Fibroblast of lung (primary cell): ENCODE data around the gene PEX13. TPM values are rescaled to one million over a fixed set of nuclear protein-coding genes. Genes with fewer than 3 reads are reported as not detected.

Experiments used
- DNase-seq, 2 donors: peaks; one replicate each; pipeline versions ENCODE4 v3.0.0 to v3.0.0-alpha.2; 2010; ENCODE audit warnings: low read depth in 2 of 2
- H2AFZ ChIP-seq: 2 replicates; pipeline ENCODE4 v1.5.1; 2012; ENCODE audit warnings: low read length, control low read depth, inconsistent platforms
- H3K27ac ChIP-seq: 2 replicates; pipeline ENCODE4 v1.5.1; 2011; ENCODE audit warnings: low read length, control low read depth; ENCODE audit not compliant: insufficient read depth
- H3K27me3 ChIP-seq: 2 replicates; pipeline ENCODE4 v1.5.1; 2011; ENCODE audit warnings: mild to moderate bottlenecking, low read length; ENCODE audit not compliant: control insufficient read depth, insufficient read depth
- H3K36me3 ChIP-seq: 2 replicates; pipeline ENCODE4 v1.5.1; 2011; ENCODE audit warnings: low read length; ENCODE audit not compliant: control insufficient read depth, insufficient read depth
- H3K4me1 ChIP-seq: 2 replicates; pipeline ENCODE4 v1.5.1; 2011; ENCODE audit warnings: low read length; ENCODE audit not compliant: control insufficient read depth, insufficient read depth; ENCODE audit errors: extremely low read depth
- H3K4me2 ChIP-seq: 2 replicates; pipeline ENCODE4 v1.5.1; 2011; ENCODE audit warnings: low read length, control low read depth; ENCODE audit not compliant: insufficient read depth; ENCODE audit errors: extremely low read depth
- H3K4me3 ChIP-seq, 4 experiments: fragments of 200-600 bp in 1 of 4; sonication (generic) in 1 of 4; replicated peaks in 1 of 4; 2 replicates each; pipeline ENCODE4 v1.5.1; 2011 to 2016; ENCODE audit warnings: low read length in 4 of 4, low read depth in 3 of 4, mild to moderate bottlenecking in 3 of 4, control low read depth in 2 of 4, inconsistent platforms in 1 of 4, mixed read lengths in 1 of 4; ENCODE audit not compliant: insufficient read depth in 1 of 4; ENCODE audit errors: control extremely low read depth in 1 of 4
- H3K79me2 ChIP-seq: 2 replicates; pipeline ENCODE4 v1.5.1; 2012; ENCODE audit warnings: mild to moderate bottlenecking, low read length, inconsistent platforms; ENCODE audit not compliant: control insufficient read depth, insufficient read depth
- H3K9ac ChIP-seq: 2 replicates; pipeline ENCODE4 v1.5.1; 2011; ENCODE audit warnings: mild to moderate bottlenecking, low read length, control low read depth; ENCODE audit not compliant: insufficient read depth
- H3K9me3 ChIP-seq: 2 replicates; pipeline ENCODE4 v1.5.1; 2012; ENCODE audit warnings: low read depth, low read length; ENCODE audit not compliant: control insufficient read depth, insufficient read depth
- H4K20me1 ChIP-seq: 2 replicates; pipeline ENCODE4 v1.5.1; 2011; ENCODE audit warnings: low read length; ENCODE audit not compliant: control insufficient read depth, insufficient read depth; ENCODE audit errors: extremely low read depth
- CTCF ChIP-seq, 2 donors: IDR thresholded peaks in 1 of 2; conservative IDR thresholded peaks in 1 of 2; 1 replicate in 1 of 2; 2 replicates in 1 of 2; pipeline ENCODE4 v1.5.1; 2011 to 2012; ENCODE audit warnings: low read length in 2 of 2, control low read depth in 1 of 2, inconsistent platforms in 1 of 2, low read depth in 1 of 2, mild to moderate bottlenecking in 1 of 2
- EZH2 ChIP-seq: IDR thresholded peaks from 2 replicates; pipeline ENCODE4 v1.5.1; 2012; ENCODE audit warnings: low read length, control low read depth, mild to moderate bottlenecking; ENCODE audit errors: missing control alignments
- polyA plus RNA-seq, 2 donors: library from polyadenylated mRNA; depleted of rRNA in 1 of 2; stranded (reverse) in 1 of 2; unstranded in 1 of 2; fragments of >200 nt; gene quantifications; 2 replicates each; pipeline ENCODE4 v1.2.1, GENCODE V29; 2011 to 2012; ENCODE audit warnings: missing spikeins in 1 of 2
- total RNA-seq: library from RNA; depleted of rRNA; stranded (reverse); fragments of >200 nt; gene quantifications from 2 replicates; pipeline ENCODE4 v1.2.1, GENCODE V29; 2014

PEX13 gene
- total and polyA plus RNA-seq, 2 donors (not counting 1 experiment from before 2014, with no cell fraction given), result 20.4 to 28.1 TPM

DNA sequence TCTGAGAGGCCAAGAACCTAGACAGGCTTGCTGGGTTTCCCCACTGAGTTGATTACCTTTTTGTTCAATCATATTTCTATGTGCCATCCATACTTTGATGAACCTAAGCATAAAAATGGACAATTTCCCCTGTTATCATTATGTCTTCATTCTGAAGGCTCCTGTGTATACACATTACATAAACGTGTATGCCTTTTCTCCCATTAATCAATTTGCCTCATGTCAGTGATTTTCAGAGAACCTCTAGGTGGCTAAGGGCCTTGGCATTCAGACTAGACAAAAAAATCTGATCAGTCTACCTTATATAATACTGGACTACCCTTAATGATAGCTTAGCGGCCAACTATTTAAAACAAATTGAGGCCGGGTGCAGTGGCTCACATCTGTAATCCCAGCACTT is 4.1 kb upstream of the PEX13 start:
- Histone ChIP-seq H3K4me1 (no peaks in the 10 kb centered on the region), H3K27me3 (no peaks in the 10 kb centered on the region), H3K9me3 (no peaks in the 10 kb centered on the region), H3K4me2 (no peak overlapping the region), H3K9ac (no peak overlapping the region), H4K20me1 (no peaks in the 10 kb centered on the region), H3K27ac (no peak overlapping the region), H3K4me3 (no peak overlapping the region), H3K36me3 (no peaks in the 10 kb centered on the region), H3K79me2 (peaks cover 15% of the 10 kb centered on the region), H2AFZ (no peak overlapping the region)
- TF ChIP-seq EZH2 (no peak), CTCF (conservative IDR thresholded peaks at IDR 0.05 in 1 of 2, IDR thresholded peaks at IDR 0.05 in 1 of 2; ENCODE audit: low read depth in 1 of 2, low read length in 2 of 2) (no peak)
- DNase-seq, result no peak

- H3K27me3 ChIP-seq, result no peaks in the 10 kb centered on the region
- no peak overlapping the region for H2AFZ ChIP-seq
- no peaks in the 10 kb centered on the region for H3K9me3 ChIP-seq
- H3K4me2 ChIP-seq, result no peak overlapping the region
- no peak overlapping the region for H3K27ac ChIP-seq
- no peak for DNase-seq
- H3K36me3 ChIP-seq, result no peaks in the 10 kb centered on the region
- H3K4me3 ChIP-seq, result no peak overlapping the region
- H3K9ac ChIP-seq, result no peak overlapping the region
- no peaks in the 10 kb centered on the region for H3K4me1 ChIP-seq
- no peak for TF ChIP-seq CTCF (conservative IDR thresholded peaks at IDR 0.05 in 1 of 2, IDR thresholded peaks at IDR 0.05 in 1 of 2; ENCODE audit: low read depth in 1 of 2, low read length in 2 of 2)
- TF ChIP-seq EZH2, result no peak
- peaks cover 26% of the 10 kb centered on the region for H3K79me2 ChIP-seq
- H4K20me1 ChIP-seq, result no peaks in the 10 kb centered on the region
These were observed 2.8 kb upstream of the PEX13 start for GRCh38 chr2:61014763-61015162.

- Histone ChIP-seq H2AFZ (no peak overlapping the region), H3K4me1 (no peaks in the 10 kb centered on the region), H3K4me3 (peak overlapping the region; percentile 85 to 97 (median 91)), H3K27me3 (no peaks in the 10 kb centered on the region), H3K4me2 (peak overlapping the region; percentile 61), H3K27ac (no peak overlapping the region), H3K79me2 (peaks cover 37% of the 10 kb centered on the region), H4K20me1 (no peaks in the 10 kb centered on the region), H3K9me3 (no peaks in the 10 kb centered on the region), H3K9ac (no peak overlapping the region), H3K36me3 (no peaks in the 10 kb centered on the region)
- TF ChIP-seq CTCF (conservative IDR thresholded peaks at IDR 0.05 in 1 of 2, IDR thresholded peaks at IDR 0.05 in 1 of 2; ENCODE audit: low read depth in 1 of 2, low read length in 2 of 2), result no peak
- DNase-seq, result no peak
These were observed 1.5 kb upstream of the PEX13 start for GRCh38 chr2:61015976-61016375.
